ENCODE results near the gene ABCB8. TPM values are rescaled to one million over a fixed set of nuclear protein-coding genes. Genes with fewer than 3 reads are reported as not detected.

The ABCB8 gene
- total and polyA plus RNA-seq, 9 of the 15 experiments (the other 6 are each of a cell fraction or from before 2014, with no cell fraction given), result 7.6 to 106 (median 36.3) TPM

GRCh38 chr7:150988230-150989226, 39.7 kb upstream of the ABCB8 start (continued):
- TF ChIP-seq HINFP (tag; conservative IDR thresholded peaks at IDR 0.05; ENCODE audit: low read depth), result no peak
- no peak for TF ChIP-seq ZSCAN29 (IDR thresholded peaks at IDR 0.05)
- TF ChIP-seq POLR2AphosphoS2 (IDR thresholded peaks at IDR 0.05; ENCODE audit: low read length), result no peak
- no peak for TF ChIP-seq FOXM1 (IDR thresholded peaks at IDR 0.05; ENCODE audit: low read depth)
- TF ChIP-seq FOXM1 (CRISPR knock-in tag; IDR thresholded peaks at IDR 0.05; ENCODE audit: low read depth), result no peak
- TF ChIP-seq ZNF436 (CRISPR knock-in tag; IDR thresholded peaks at IDR 0.05), result no peak
- TF ChIP-seq ZNF778 (CRISPR knock-in tag; IDR thresholded peaks at IDR 0.05), result no peak
- peak; percentile 50 for TF ChIP-seq PHF20 (IDR thresholded peaks at IDR 0.05; ENCODE audit: partially characterized antibody)
- TF ChIP-seq THAP12 (CRISPR knock-in tag; IDR thresholded peaks at IDR 0.05), result peak; percentile 16; the same call in 1 of the 2 replicates
- TF ChIP-seq PHTF2 (CRISPR knock-in tag; IDR thresholded peaks at IDR 0.05), result no peak
- no peak for TF ChIP-seq MYBL2 (IDR thresholded peaks at IDR 0.05; ENCODE audit: low read depth)
- 0 out of 2 replicates have a peak, but pooled peaks have one; percentile 63 for TF ChIP-seq MYBL2 (CRISPR knock-in tag; IDR thresholded peaks at IDR 0.05; ENCODE audit: borderline replicate concordance)
- TF ChIP-seq XRCC3 (IDR thresholded peaks at IDR 0.05), result no peak
- peak; percentile 39; the same call in 1 of the 2 replicates for TF ChIP-seq ETS1 (conservative IDR thresholded peaks at IDR 0.05; ENCODE audit: control insufficient read depth, low read depth, low read length)
- no peak for TF ChIP-seq SNAPC5 (CRISPR knock-in tag; IDR thresholded peaks at IDR 0.05)
- TF ChIP-seq RNF219 (CRISPR knock-in tag; IDR thresholded peaks at IDR 0.05), result no peak
- TF ChIP-seq GATA2 (CRISPR knock-in tag; IDR thresholded peaks at IDR 0.05), result peak; percentile 92
- no peak for TF ChIP-seq SNRNP70 (optimal IDR thresholded peaks at IDR 0.05; ENCODE audit: low read depth, low read length)
- peak; percentile 31; the same call in 1 of the 2 replicates for TF ChIP-seq PHF21A (IDR thresholded peaks at IDR 0.05; ENCODE audit: borderline replicate concordance, low read depth)
- TF ChIP-seq ZNF274 (IDR thresholded peaks at IDR 0.05; ENCODE audit: borderline replicate concordance, low read depth, low read length), result no peak
- no peak for TF ChIP-seq ZNF12 (CRISPR knock-in tag; IDR thresholded peaks at IDR 0.05)

Data from K562 (cell line).